Fibroblast of skin of scalp (primary cell): ENCODE results near the gene PLXNA1.

Experiments
- DNase-seq: peaks from one replicate; pipeline ENCODE4 v3.0.0-alpha.2; 2013

PLXNA1 gene

GRCh38 chr3:127022849-127023248 is 39.9 kb downstream of the PLXNA1 start:
- no peak for DNase-seq

- DNase-seq: no peak
These were observed 42.5 kb downstream of the PLXNA1 start for GRCh38 chr3:127025456-127025855.

- no peak for DNase-seq
These were observed 43.1 kb downstream of the PLXNA1 start for GRCh38 chr3:127026036-127026435.

- DNase-seq: no peak
These were observed 43.7 kb downstream of the PLXNA1 start for GRCh38 chr3:127026661-127027060.

GRCh38 chr3:127027061-127027735 is 44.3 kb downstream of the PLXNA1 start:
- DNase-seq: no peak

GRCh38 chr3:127027811-127028548 is 45.1 kb downstream of the PLXNA1 start:
- DNase-seq: no peak

GRCh38 chr3:127028781-127029657 is 46.1 kb downstream of the PLXNA1 start:
- no peak for DNase-seq

- DNase-seq: no peak
These were observed 47.0 kb downstream of the PLXNA1 start for GRCh38 chr3:127029658-127030507.

GRCh38 chr3:127030508-127031412 is 47.8 kb downstream of the PLXNA1 start:
- DNase-seq: no peak

GRCh38 chr3:127031413-127031810 is 48.5 kb downstream of the PLXNA1 start:
- no peak for DNase-seq

- no peak for DNase-seq
These were observed 48.9 kb downstream of the PLXNA1 start for GRCh38 chr3:127031845-127032244.

- no peak for DNase-seq
These were observed 49.5 kb downstream of the PLXNA1 start for GRCh38 chr3:127032296-127032990.
